NCI-H128 (cell line): ENCODE measurements around the gene KRT222.

Experiments used
- DNase-seq: peaks from one replicate; lab custom pipeline; 2025; ENCODE audit not compliant: unreplicated experiment; lab: John Stamatoyannopoulos, UW

Gene KRT222

DNA sequence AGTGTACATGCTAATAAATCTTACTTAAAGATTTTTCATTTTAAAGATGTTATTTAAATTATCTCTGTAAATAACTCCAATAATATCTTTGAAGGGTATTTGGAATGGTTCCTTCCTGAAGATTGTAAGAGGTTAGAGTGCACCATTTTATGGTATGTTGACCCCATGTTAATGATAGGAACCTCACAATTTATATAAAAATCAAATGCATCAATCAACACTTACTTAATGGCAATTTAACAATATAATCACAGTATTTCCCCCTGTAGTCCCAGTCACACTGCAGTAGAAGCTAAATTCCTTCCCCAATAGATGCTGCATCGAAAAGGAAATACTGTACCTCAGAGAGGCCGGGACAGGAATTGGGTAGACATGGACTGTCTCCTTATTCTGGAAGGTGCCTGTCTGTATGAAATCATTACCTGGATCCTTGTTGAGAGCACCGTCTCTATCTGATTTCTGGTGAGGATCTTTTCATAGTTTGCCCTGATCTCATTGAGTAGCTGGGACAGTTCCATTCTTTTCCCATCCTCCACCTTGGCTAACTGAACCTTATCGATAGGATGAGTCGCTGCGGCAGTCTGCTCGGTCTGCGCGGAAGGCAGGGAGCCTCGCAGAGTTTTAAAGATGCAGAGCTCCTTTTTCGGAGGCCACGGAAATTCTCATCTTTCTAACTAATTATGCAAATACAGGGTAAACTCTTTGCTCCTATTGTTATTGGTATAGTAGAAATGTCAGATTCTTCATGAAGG is at the start of gene KRT222:
TSS of gene KRT222 (minus strand) at position 596 of the 752 bp plus-strand sequence. CDS start at position 518, 78 bp downstream.
- DNase-seq: no peak

DNA sequence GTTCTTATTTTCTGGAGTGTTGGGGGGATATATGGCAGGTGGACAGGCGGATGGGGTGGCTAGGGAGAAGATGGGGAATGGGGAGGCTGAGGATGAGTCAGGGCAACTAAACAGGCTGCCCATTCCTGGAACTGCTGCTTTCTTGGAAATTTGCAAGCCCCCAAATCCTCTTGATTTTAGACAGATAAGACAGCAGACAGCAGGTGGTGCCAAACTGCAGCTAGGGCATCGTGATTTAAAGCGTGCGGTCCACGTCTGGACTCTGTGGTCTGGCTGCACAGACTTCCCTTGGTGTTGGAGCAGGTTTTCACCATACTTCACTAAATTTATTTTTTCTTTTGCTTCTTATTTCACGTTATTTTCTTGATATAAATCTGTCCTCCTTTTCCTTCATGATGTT is 49.5 kb upstream of the KRT222 start:
- no peak for DNase-seq

DNA sequence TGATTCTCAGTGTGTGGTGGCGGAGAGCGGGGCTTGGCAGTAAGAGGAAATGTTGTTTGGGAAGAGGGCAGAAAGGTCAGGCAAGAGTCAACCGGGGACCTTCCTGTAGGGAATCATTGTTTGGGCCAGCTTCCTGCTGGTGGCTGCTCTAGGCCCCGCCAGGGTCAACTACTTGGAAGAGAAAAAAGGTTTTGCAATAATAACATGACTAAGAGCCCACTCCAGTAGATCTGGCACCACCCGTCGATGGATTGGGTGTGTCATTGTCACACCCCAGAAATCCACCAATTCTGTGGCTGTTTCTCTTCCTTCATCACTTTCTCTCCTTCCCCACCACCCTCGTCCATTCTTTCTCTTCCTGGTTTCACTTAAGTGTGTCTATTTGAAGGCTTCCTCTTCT is 42.8 kb upstream of the KRT222 start:
- no peak for DNase-seq

DNA sequence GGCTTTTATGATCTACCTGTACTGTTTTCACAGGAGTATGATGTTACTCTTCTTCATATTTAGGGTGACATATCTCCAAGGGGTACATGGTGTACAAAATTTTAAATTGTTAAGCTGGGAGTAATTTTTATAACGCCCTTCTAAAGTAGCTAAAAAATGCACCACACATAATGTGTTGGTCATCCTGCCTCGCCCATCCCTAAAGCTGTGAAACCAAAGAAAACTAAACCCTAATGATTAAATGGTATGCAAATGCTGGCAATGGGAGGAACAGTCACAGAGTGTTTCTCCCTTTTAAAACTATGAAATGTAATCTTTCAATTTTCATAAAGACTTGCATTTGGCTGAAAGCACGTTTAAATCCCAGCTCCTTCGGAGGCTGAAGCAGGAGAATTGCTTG is 40.6 kb upstream of the KRT222 start:
- DNase-seq: no peak

DNA sequence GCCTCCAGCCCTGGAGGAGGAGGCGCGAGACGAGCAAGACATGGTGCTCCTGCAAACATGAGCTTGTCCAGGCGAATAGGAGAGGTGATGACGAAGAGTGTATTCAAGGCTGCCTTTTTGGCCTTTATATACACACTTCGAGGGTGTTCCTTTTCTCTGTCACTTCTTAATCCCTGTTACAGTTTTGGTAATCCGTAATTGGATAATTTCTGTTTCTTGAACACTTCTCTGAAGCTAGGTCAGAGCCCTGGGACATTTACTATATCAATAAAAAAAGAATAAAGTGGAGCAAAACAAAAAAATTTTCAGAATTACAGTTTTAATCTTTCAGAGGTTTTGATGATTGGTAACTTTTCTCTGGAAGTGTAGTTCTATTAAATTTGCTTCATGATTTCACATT is 38.7 kb upstream of the KRT222 start, which contains the start of gene KRT24:
TSS of gene KRT24 (minus strand) at position 101 of the 400 bp plus-strand sequence. CDS start at position 42, 59 bp downstream.
- no peak for DNase-seq

DNA sequence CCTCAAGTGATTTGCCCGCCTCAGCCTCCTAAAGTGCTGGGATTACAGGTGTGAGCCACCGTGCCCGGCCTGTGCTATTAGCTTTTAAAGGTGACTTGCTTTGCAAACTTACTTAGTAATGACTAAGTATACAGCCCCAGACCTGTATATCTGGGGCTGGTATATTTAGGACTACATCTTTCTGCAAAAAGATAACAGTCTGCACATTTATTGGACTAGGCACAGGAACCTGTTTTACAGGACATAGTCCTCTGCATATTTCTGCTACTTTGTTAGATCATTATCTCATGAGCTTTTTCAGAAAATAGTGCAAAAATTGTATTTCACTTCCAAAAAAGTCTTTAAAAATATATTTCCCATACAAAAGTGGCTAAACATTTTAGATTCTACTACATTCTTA is 37.3 kb upstream of the KRT222 start:
- DNase-seq: no peak

DNA sequence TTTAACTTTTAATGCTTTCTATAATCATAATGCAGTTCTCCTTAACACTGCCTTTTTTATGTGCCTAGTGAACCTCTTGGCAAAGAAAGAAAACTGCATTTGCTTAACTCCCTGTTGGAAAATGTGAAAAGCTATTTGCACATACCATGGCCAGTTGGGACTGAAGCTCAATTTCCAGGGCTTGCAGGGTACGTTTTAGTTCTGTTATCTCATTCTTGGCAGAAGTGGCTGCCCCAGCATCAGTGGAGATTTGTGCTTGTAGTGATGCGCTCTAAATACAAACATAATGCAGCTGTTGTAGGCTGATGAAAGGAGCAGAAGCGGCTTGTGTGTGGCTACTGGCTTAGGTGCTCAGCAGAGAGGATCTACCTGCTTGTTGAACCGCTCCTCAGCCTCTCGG is 34.9 kb upstream of the KRT222 start:
- no peak for DNase-seq

DNA sequence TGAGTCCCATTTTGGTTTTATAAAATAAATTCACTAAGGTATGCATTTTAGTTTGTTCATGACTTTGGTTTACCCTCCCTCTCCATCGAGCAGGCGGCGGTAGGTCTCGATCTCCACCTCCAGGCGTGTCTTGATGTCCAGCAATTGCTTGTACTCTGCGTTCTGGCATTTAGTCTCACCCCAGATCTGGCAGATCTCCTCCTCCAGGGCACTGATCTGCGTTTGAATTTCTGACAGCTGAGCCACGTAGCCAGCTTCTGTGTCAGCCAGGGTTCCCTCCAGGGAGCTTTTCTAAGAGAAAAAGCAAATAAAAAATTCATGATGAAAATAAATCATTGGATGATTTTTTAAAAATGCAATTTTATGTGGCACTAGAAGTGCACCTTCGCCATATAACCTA is 34.4 kb upstream of the KRT222 start:
- DNase-seq: no peak

DNA sequence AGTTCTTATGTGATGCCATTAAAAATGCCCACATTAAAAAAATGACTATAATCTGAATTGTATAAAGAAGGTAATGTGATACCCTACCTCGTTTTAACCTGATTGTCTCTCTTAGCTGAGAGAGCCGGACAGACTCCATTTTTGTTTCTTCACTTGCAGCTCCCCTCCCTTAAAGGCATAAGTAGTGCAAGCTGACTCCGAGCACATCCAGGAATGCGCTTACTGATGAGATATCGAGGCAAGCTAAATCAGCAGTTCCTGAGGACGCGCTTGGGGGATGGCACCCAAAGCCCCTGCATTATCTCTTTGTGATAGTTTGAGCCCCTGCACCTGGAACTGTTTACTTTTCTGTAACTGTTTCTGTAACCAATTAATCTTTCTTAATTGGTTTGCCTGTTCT is 32.3 kb upstream of the KRT222 start:
- no peak for DNase-seq

DNA sequence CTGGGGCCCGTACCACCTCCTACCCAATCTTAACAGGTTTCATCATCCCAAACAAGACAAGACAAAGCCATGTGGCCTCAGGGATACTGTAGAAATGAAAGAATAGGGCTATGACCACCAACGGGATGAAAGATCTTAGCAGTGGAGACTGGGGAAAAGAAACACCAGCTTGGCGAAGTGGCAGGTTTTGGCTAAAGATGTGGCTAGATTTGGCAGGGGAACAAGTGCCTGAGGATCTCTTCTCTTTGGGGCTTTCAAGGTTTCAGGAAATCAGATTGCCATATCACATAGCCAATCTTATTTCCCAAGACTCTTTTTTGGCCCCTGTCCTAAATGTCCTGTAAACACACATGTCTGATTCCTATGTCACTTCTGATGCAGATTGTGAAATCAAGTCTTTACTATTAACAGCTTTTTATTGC is 31.7 kb upstream of the KRT222 start:
- DNase-seq: no peak

DNA sequence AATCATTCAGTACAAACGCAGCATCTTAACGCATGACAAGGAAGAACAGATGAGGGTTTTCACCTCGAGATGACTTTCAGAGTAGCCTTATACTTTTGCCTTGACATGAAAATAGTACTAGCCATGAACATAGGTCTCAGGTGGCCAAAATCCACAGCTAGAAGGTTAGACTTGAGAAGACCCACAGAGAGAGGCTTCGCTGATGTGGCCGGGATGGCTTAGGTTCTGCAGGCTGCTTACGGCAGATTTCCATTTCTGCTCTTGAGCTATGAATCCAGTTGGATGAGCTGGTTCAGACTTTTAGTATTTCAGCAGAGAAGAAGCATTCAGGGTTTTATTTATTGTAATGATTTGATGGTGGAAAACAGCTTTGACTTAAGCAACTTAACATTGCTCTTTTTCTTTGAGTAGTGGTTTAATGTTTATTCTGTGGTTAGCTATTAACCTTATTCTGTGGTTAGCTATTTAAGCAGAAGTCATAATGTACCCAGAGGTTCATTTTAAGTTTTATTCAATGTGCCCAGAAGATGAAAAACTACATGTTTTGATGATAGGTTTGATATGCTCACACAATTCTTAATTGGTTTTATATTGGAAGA is 31.0 kb upstream of the KRT222 start:
- DNase-seq: no peak

DNA sequence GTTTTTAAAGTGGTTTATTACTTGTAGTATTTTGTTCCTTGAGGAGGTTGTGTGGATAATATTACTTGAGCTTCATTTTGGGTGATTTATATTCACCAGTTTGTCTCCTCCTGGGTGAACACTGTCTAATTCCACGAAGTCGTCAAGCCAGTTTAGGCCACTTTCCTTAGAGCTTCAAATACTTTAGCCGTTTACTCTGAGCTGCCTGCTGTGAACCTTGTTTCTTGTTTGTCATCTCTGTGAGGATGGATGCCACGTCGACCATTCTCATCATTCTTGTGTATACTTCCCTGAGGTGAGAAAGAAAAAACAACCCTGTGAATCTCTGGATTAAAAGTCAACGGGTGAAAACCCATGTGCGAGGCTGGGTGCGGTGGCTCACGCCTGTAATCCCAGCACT is 29.6 kb upstream of the KRT222 start:
- no peak for DNase-seq

DNA sequence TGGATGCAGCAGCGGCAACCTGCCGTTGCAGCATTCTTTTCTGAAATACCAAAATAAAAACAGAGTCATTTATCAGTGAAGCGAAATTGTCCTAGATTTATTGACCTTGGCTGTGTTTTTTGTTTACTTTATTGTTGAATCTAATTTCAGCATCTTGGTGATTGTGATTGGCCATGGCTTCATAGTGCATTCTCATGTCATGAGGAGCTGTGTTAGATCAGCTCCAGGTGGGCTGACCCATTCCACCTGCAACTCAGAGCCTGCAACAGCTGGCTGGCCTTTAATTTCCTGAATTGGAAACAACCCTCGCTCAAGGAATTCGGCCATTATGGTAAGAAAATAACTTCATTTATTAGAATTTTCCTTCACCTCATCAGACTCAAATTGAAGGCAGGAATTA is 22.1 kb upstream of the KRT222 start:
- DNase-seq: no peak

DNA sequence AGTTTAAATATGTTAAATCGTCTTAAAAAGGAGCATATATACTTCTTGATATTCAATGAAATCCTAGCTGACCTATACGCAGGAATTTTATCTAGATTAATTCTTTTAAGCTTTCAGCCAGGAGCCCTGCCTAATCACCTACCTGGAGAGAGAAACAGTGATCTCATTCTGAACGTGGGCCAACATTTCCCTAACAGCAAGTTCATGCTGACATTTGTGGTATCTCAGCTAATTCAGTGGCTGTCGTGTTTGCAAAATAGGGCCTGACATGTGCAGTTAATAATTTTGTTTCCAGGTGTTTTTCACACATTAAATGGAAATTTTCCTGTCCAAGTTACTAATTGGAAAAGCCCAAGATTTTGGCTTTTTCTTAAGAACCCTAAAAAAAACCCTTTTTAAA is 21.2 kb upstream of the KRT222 start:
- DNase-seq: no peak

DNA sequence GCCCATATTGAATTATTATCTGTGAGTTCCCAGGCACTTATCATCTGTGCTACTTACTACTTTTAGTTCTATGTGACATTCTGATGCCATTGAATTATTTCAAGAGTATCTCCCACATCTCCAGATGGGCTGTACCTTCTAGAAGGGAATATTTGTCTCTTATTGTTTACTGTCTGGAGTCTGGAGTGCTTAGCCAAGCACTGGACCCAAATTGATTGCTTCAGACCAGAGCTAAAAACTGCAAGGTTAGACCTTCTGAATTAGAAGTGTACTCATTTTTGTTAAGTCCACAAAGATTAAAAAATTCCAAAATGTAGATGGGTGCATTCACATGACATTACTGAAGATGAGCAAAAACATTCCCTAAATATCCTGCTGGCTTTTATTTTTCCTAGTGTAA is 16.0 kb upstream of the KRT222 start:
- no peak for DNase-seq

DNA sequence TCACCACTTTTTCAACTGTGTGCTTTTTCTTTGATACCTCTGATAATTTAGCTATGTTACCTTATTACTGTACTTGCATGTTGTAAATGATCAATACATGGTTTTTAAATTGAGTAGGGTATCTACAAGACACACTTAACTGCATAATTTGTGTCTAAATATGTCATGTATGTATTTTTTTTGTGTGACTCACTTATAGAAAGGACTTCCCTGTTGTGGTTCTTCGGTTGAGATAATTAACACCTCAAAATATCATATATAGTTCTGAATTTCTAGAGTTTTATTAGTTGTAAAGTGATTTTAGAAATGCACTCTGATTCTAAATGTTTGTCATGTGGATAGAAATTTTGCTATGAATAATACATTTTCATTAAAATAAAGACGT is 14.5 kb upstream of the KRT222 start:
- DNase-seq: no peak

DNA sequence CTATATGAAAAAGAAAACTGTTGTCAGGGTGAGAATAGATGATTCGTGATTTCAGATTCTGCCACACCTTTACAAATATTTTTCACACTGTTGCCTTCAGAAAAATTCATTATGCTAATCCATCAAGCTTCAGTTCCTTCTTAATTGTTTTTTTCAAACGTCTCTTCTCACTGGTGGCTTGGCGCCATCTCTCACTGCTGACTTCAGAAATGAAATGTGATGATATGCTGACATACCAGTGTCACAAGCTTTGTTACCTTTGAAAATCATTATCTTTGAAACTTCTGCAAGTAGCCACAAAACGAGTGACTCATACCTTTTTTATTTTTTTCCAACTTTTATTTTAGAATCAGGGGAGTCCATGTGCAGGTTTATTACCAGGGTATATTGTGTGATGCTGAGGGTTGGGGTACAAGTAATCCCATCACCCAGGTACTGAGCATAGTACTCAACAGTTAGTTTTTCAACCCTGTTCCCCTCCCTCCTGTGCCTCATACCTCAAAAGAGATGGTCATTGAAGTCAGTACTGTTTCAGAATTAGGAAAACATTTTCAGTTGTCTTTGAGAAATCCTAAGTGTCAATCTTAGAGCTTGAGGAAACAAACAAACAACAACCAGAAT is 14.0 kb upstream of the KRT222 start:
- DNase-seq: no peak

DNA sequence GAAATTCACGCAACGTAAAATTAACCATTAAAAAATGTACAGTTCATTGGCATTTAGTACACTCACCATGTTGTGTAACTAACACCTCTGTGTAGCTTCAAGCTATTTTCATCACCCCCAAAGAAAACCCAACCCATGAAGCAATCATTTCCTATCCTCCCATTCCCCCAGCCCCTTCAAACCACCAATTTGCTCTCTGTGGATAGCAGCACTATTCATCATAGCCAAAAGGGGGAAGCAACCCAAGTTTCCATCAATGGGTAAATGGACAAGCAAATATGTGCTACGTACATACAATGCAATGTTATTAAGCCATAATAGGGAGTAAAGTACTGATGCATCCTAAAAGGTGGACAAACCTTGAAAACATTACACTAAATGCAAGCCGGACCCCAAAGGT is 10.9 kb upstream of the KRT222 start:
- DNase-seq: no peak

DNA sequence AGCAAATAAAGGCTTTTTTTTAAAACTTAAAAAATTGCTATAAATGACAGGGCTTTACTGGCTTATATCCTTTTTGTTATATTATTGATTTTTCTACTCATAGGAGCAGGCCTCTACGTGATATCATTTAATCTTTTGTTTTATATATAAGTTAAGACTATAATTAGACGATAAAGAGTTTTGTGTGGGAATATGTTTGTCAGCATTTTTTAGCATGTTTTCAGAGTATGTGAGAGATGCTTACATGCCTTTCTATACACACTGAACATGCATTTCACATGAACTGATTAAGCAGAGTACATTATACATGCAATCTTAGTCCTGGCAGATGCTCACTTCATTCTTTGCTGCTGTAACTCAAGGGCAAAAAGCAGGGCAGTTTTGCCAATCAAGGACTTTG is 7.7 kb upstream of the KRT222 start:
- DNase-seq: no peak

DNA sequence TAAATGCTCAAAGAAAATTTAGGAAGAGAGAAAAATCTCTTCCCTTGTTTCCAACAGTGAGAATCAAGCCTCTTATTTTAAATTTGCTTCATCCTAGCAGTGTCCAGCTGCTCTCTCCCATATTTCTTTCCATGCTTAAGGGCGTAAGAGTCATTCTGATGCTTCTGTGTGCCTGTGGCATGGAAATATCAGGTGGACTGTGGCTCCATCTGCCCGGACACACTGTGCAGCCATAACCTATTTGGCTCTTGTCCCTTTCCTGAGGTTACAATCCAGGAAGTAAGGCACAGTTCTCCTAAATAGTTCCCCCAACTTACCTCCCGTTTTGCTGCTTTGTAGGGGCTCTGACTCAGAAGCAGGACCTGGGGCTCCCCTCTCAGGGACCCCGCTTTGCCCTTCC is 6.3 kb upstream of the KRT222 start:
- no peak for DNase-seq

DNA sequence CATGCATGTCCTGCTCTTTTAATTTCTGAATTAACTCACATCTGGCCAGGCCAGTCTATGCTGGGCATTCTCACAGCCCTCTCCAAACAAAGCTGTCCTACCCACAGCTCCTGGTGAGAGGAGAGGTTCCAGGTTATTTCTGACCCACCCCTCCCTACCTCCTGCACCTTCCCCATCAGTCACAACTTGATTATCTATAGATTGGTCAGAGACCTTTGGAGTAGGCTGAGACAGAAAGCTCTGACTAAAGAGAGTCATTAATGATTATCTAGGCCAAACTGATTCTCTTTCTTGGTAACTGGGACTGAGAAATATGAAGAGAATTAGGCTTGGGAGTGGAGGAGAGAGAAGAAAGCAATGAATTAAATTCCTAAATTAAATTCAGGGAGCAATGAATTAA is 1.4 kb upstream of the KRT222 start:
- DNase-seq: no peak

DNA sequence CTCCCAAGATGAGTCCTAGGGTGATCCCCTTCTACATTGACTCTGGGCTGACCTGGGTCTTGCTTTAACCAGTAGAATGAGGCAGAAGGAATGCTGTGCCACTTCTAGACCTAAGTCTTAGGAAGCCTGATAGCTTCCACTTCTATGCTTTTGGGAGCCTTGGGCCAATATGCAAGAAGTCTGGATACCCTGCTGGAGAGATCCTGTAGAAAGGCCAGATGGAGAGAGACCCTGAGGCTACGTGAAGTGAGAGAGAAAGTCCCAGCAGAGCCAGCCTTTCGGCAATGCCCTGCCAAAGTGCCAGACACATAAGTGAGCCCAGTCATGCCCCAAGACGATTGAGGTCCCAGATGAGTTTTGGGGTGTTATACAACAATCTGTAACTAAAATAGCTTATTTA is 1.7 kb downstream of the KRT222 start:
- DNase-seq: no peak
